ENCODE measurements around the gene B4GALT5. TPM values are rescaled to one million over a fixed set of nuclear protein-coding genes. Genes with fewer than 3 reads are reported as not detected.

The B4GALT5 gene
- polyA plus RNA-seq, 3 donors, result 2.4 to 18.3 (median 2.7) TPM

GRCh38 chr20:49635166-49635565, 78.5 kb downstream of the B4GALT5 start:
- H2AFZ ChIP-seq (ENCODE audit: insufficient read depth, low read depth, low read length, poor library complexity, severe bottlenecking), result no peak overlapping the region
- peaks cover 5% of the 10 kb centered on the region for H3K79me2 ChIP-seq (ENCODE audit: insufficient read depth, low read length)
- peaks cover 4% of the 10 kb centered on the region for H4K20me1 ChIP-seq (ENCODE audit: insufficient read depth, low read length)
- H3K4me3 ChIP-seq (replicated peaks in 1 of 3; ENCODE audit: low read depth in 2 of 3, low read length in 3 of 3), result no peak overlapping the region
- no peak overlapping the region for H3K4me2 ChIP-seq (replicated peaks; ENCODE audit: extremely low read depth, low read length, poor library complexity, severe bottlenecking)
- no peaks in the 10 kb centered on the region for H3K4me1 ChIP-seq (ENCODE audit: control insufficient read depth in 1 of 2, insufficient read depth in 2 of 2, low read length in 2 of 2)
- H3K9me3 Mint-ChIP-seq, result no peaks in the 10 kb centered on the region
- no peaks in the 10 kb centered on the region for H3K9me3 ChIP-seq (replicated peaks in 1 of 2; ENCODE audit: control insufficient read depth in 1 of 2, insufficient read depth in 1 of 2, low read length in 2 of 2)
- TF ChIP-seq CTCF (IDR thresholded peaks at IDR 0.05), result no peak
- peak overlapping the region in 1 of 7 donors; percentile 70 for H3K27ac Mint-ChIP-seq
- H3K27me3 Mint-ChIP-seq (ENCODE audit: low read depth in 3 of 3), result no peaks in the 10 kb centered on the region
- peaks cover 73% of the 10 kb centered on the region in 2 donors for H3K36me3 Mint-ChIP-seq
- 91% methylated on average over 14 of the region's 16 CpGs for WGBS (ENCODE audit: insufficient coverage)
- H3K4me1 Mint-ChIP-seq, result no peaks in the 10 kb centered on the region
- H3K27me3 ChIP-seq (ENCODE audit: control insufficient read depth in 2 of 2, insufficient read depth in 2 of 2, low read length in 2 of 2), result no peaks in the 10 kb centered on the region
- intact Hi-C loops (cut with micrococcal nuclease), result no loop called here
- peaks cover 71 to 78% of the 10 kb centered on the region in 2 donors for H3K36me3 ChIP-seq (replicated peaks in 1 of 2; ENCODE audit: control insufficient read depth in 1 of 2, insufficient read depth in 2 of 2, low read length in 2 of 2)
- H3K9ac ChIP-seq (ENCODE audit: insufficient read depth, low read length, poor library complexity, severe bottlenecking), result no peak overlapping the region
- no peak overlapping the region for H3K27ac ChIP-seq (ENCODE audit: low read depth in 1 of 2, low read length in 2 of 2)
- no peak for DNase-seq
- H3K4me3 Mint-ChIP-seq, result no peak overlapping the region

GRCh38 chr20:49634116-49634515, 79.6 kb downstream of the B4GALT5 start:
- H3K79me2 ChIP-seq (ENCODE audit: insufficient read depth, low read length), result peaks cover 5% of the 10 kb centered on the region
- H3K9ac ChIP-seq (ENCODE audit: insufficient read depth, low read length, poor library complexity, severe bottlenecking), result no peak overlapping the region
- Mint-ChIP-seq H3K36me3 (peaks cover 69 to 72% of the 10 kb centered on the region in 2 donors), H3K27me3 (ENCODE audit: low read depth in 3 of 3) (no peaks in the 10 kb centered on the region), H3K4me3 (no peak overlapping the region), H3K27ac (no peak overlapping the region), H3K4me1 (no peaks in the 10 kb centered on the region), H3K9me3 (peaks cover 0 to 1% (median under 1%) of the 10 kb centered on the region in 7 donors)
- no peak overlapping the region for H3K4me2 ChIP-seq (replicated peaks; ENCODE audit: extremely low read depth, low read length, poor library complexity, severe bottlenecking)
- no peak for DNase-seq
- WGBS (ENCODE audit: insufficient coverage), result no CpG with 5 or more reads among the region's 5 CpGs
- intact Hi-C loops (cut with micrococcal nuclease), result no loop called here
- H4K20me1 ChIP-seq (ENCODE audit: insufficient read depth, low read length), result peaks cover 4% of the 10 kb centered on the region
- H3K27ac ChIP-seq (ENCODE audit: low read depth in 1 of 2, low read length in 2 of 2), result no peak overlapping the region
- no peak for TF ChIP-seq CTCF (IDR thresholded peaks at IDR 0.05)
- H3K9me3 ChIP-seq (replicated peaks in 1 of 2; ENCODE audit: control insufficient read depth in 1 of 2, insufficient read depth in 1 of 2, low read length in 2 of 2), result peaks cover 0 to 2% of the 10 kb centered on the region in 2 donors
- peaks cover 61 to 67% of the 10 kb centered on the region in 2 donors for H3K36me3 ChIP-seq (replicated peaks in 1 of 2; ENCODE audit: control insufficient read depth in 1 of 2, insufficient read depth in 2 of 2, low read length in 2 of 2)
- H2AFZ ChIP-seq (ENCODE audit: insufficient read depth, low read depth, low read length, poor library complexity, severe bottlenecking), result no peak overlapping the region
- no peaks in the 10 kb centered on the region for H3K27me3 ChIP-seq (ENCODE audit: control insufficient read depth in 2 of 2, insufficient read depth in 2 of 2, low read length in 2 of 2)
- H3K4me1 ChIP-seq (ENCODE audit: control insufficient read depth in 1 of 2, insufficient read depth in 2 of 2, low read length in 2 of 2), result no peaks in the 10 kb centered on the region
- no peak overlapping the region for H3K4me3 ChIP-seq (replicated peaks in 1 of 3; ENCODE audit: low read depth in 2 of 3, low read length in 3 of 3)

Measured in CD14-positive monocyte (primary cell).